ENCODE measurements around the gene TCF7.
A peak's percentile ranks its signal among the peaks of the same experiment; 100 is the strongest.

TCF7 gene

GRCh38 chr5:134174841-134175839 is 60.7 kb downstream of the TCF7 start:
- DNase-seq: no peak
- H3K9me3 ChIP-seq: no peaks in the 10 kb centered on the region
- peaks cover 6% of the 10 kb centered on the region; the same call in 1 of the 2 replicates for H3K4me1 ChIP-seq
- H3K36me3 ChIP-seq: peaks cover 34% of the 10 kb centered on the region
- H3K27me3 ChIP-seq: no peaks in the 10 kb centered on the region
- peak overlapping the region; percentile 92 for H3K4me3 ChIP-seq (ENCODE audit: low read depth, low read length)
- TF ChIP-seq CTCF (IDR thresholded peaks at IDR 0.05; ENCODE audit: low read depth, low read length): no peak

GRCh38 chr5:134175921-134176510 is 61.5 kb downstream of the TCF7 start:
- TF ChIP-seq CTCF (IDR thresholded peaks at IDR 0.05; ENCODE audit: low read depth, low read length): no peak
- Histone ChIP-seq H3K4me3 (ENCODE audit: low read depth, low read length) (peak overlapping the region; percentile 92), H3K36me3 (peaks cover 25% of the 10 kb centered on the region), H3K9me3 (no peaks in the 10 kb centered on the region), H3K27me3 (no peaks in the 10 kb centered on the region), H3K4me1 (peaks cover 6% of the 10 kb centered on the region; the same call in 1 of the 2 replicates)
- DNase-seq: no peak

- no peaks in the 10 kb centered on the region for H3K9me3 ChIP-seq
- peaks cover 18% of the 10 kb centered on the region for H3K36me3 ChIP-seq
- peaks cover 6% of the 10 kb centered on the region; the same call in 1 of the 2 replicates for H3K4me1 ChIP-seq
- H3K4me3 ChIP-seq (ENCODE audit: low read depth, low read length): peak within 1 kb of the TSS; percentile 92
- DNase-seq: peak; percentile 88
- H3K27me3 ChIP-seq: no peaks in the 10 kb centered on the region
- no peak for TF ChIP-seq CTCF (IDR thresholded peaks at IDR 0.05; ENCODE audit: low read depth, low read length)
These were observed 62.3 kb downstream of the TCF7 start, which contains the start of gene SKP1 for GRCh38 chr5:134176511-134177368. Gene SKP1 (minus strand): TSS chr5:134176950. CDS start chr5:134174022, 2,928 bp downstream.

GRCh38 chr5:134177369-134178095 is 63.1 kb downstream of the TCF7 start:
- no peak for TF ChIP-seq CTCF (IDR thresholded peaks at IDR 0.05; ENCODE audit: low read depth, low read length)
- H3K9me3 ChIP-seq: no peaks in the 10 kb centered on the region
- peaks cover 10% of the 10 kb centered on the region for H3K36me3 ChIP-seq
- peak overlapping the region; percentile 92 for H3K4me3 ChIP-seq (ENCODE audit: low read depth, low read length)
- DNase-seq: no peak
- no peaks in the 10 kb centered on the region for H3K27me3 ChIP-seq
- H3K4me1 ChIP-seq: peaks cover 6% of the 10 kb centered on the region; the same call in 1 of the 2 replicates

GRCh38 chr5:134178096-134178419 is 63.6 kb downstream of the TCF7 start:
- H3K27me3 ChIP-seq: no peaks in the 10 kb centered on the region
- no peak for TF ChIP-seq CTCF (IDR thresholded peaks at IDR 0.05; ENCODE audit: low read depth, low read length)
- H3K36me3 ChIP-seq: peaks cover 7% of the 10 kb centered on the region
- no peak for DNase-seq
- H3K4me1 ChIP-seq: peaks cover 6% of the 10 kb centered on the region; the same call in 1 of the 2 replicates
- no peaks in the 10 kb centered on the region for H3K9me3 ChIP-seq
- H3K4me3 ChIP-seq (ENCODE audit: low read depth, low read length): no peak overlapping the region
